HEK293T (cell line): Measurements from ENCODE around the gene SOHLH2.

Experiments
- BHLHE40 ChIP-seq: fragments of 450-650 bp; IDR thresholded peaks from 2 replicates; pipeline ENCODE4 v1.6.1; 2016; ENCODE audit warnings: mild to moderate bottlenecking, moderate library complexity, borderline replicate concordance
- CTBP1 ChIP-seq: fragments of 450-650 bp; IDR thresholded peaks from 2 replicates; pipeline ENCODE4 v1.6.1; 2016; ENCODE audit warnings: borderline replicate concordance
- ELF4 ChIP-seq: fragments of 450-650 bp; IDR thresholded peaks from 2 replicates; pipeline ENCODE4 v1.6.1; 2017; ENCODE audit warnings: antibody characterized with exemption
- FOXA1 ChIP-seq: fragments of 450-650 bp; IDR thresholded peaks from 2 replicates; pipeline ENCODE4 v1.6.1; 2016; ENCODE audit warnings: mild to moderate bottlenecking
- FOXK2 ChIP-seq: fragments of 450-650 bp; IDR thresholded peaks from 2 replicates; pipeline ENCODE4 v1.6.1; 2016; ENCODE audit warnings: mild to moderate bottlenecking
- FOXM1 ChIP-seq: fragments of 450-650 bp; IDR thresholded peaks from 2 replicates; pipeline ENCODE4 v1.6.1; 2017; ENCODE audit warnings: mild to moderate bottlenecking, borderline replicate concordance
- NFRKB ChIP-seq: fragments of 450-650 bp; IDR thresholded peaks from 2 replicates; pipeline ENCODE4 v1.6.1; 2016; ENCODE audit warnings: mild to moderate bottlenecking, moderate library complexity
- SP1 ChIP-seq: fragments of 450-650 bp; IDR thresholded peaks from 2 replicates; pipeline ENCODE4 v1.6.1; 2017

GRCh38 chr13:36210738-36211137 is 3.6 kb downstream of the SOHLH2 start:
- TF ChIP-seq FOXM1 (no peak), CTBP1 (no peak), BHLHE40 (no peak), ELF4 (no peak), FOXA1 (no peak), NFRKB (no peak), SP1 (no peak), FOXK2 (no peak)
